B cell (primary cell): Measurements from ENCODE around the gene TARBP2. TPM values are rescaled to one million over a fixed set of nuclear protein-coding genes. Genes with fewer than 3 reads are reported as not detected.

ENCODE experiments used
- ATAC-seq: fragments of 200-7000 bp; cut with Tn5 transposase; one replicate; pipeline ENCODE4 v1.10.0; 2021; ENCODE audit warnings: low read depth, mild to moderate bottlenecking, moderate number of reproducible peaks, moderate library complexity
- CTCF ChIA-PET: fragments of 350-600 bp; sonication (Branson Sonifier 250); formaldehyde crosslinking; loops from one replicate; lab custom pipeline; 2021; ENCODE audit warnings: antibody characterized with exemption, inconsistent platforms; lab: Charles Lee
- POLR2A ChIA-PET: fragments of 350-600 bp; sonication (Branson Sonifier 250); formaldehyde crosslinking; loops from one replicate; lab custom pipeline; 2021; ENCODE audit warnings: antibody characterized with exemption; lab: Charles Lee
- DNase-seq: peaks from one replicate; pipeline ENCODE4 v3.0.0; 2013
- H2AFZ ChIP-seq: 2 replicates; pipeline ENCODE4 v1.6.1; 2012; ENCODE audit warnings: mild to moderate bottlenecking, low read depth, low read length; ENCODE audit not compliant: insufficient read depth, poor library complexity, severe bottlenecking
- H3K27ac ChIP-seq, 2 donors: 1 replicate in 1 of 2; 2 replicates in 1 of 2; pipeline ENCODE4 v1.5.1; 2012 to 2013; ENCODE audit warnings: low read length in 2 of 2, mild to moderate bottlenecking in 2 of 2, moderate library complexity in 1 of 2
- H3K27me3 ChIP-seq, 4 experiments: fragments of 200-600 bp in 1 of 4; sonication (generic) in 1 of 4; replicated peaks in 1 of 4; 1 replicate in 2 of 4; 2 replicates in 2 of 4; pipeline versions ENCODE4 v1.6.1 to v1.7.0; 2013 to 2016; ENCODE audit warnings: low read length in 3 of 4, mild to moderate bottlenecking in 2 of 4, mixed read lengths in 1 of 4, moderate library complexity in 1 of 4; ENCODE audit not compliant: insufficient read depth in 4 of 4, control insufficient read depth in 3 of 4; ENCODE audit errors: control extremely low read depth in 1 of 4
- H3K36me3 ChIP-seq, 2 experiments: replicated peaks in 1 of 2; 1 replicate in 1 of 2; 2 replicates in 1 of 2; pipeline versions ENCODE4 v1.6.1 to v1.7.1; 2013; ENCODE audit warnings: low read length in 1 of 2; ENCODE audit not compliant: insufficient read depth in 2 of 2, control insufficient read depth in 1 of 2; ENCODE audit errors: control extremely low read depth in 1 of 2, extremely low read depth in 1 of 2
- H3K4me1 ChIP-seq, 2 donors: fragments of 200-600 bp in 1 of 2; sonication (generic) in 1 of 2; 1 replicate in 1 of 2; 2 replicates in 1 of 2; pipeline versions ENCODE4 v1.5.1 to v1.6.1; 2013 to 2017; ENCODE audit warnings: low read length in 2 of 2; ENCODE audit not compliant: control insufficient read depth in 2 of 2, insufficient read depth in 2 of 2
- H3K4me2 ChIP-seq: replicated peaks from 2 replicates; pipeline ENCODE3; 2012; ENCODE audit warnings: mild to moderate bottlenecking, low read depth, low read length; ENCODE audit not compliant: poor library complexity, severe bottlenecking
- H3K4me3 ChIP-seq, 5 experiments: fragments of 200-600 bp in 1 of 5; sonication (generic) in 1 of 5; 1 replicate in 3 of 5; 2 replicates in 2 of 5; pipeline versions ENCODE4 v1.5.1 to v1.7.0; 2011 to 2016; ENCODE audit warnings: low read length in 4 of 5, mild to moderate bottlenecking in 4 of 5, low read depth in 2 of 5, control low read depth in 1 of 5, moderate library complexity in 1 of 5; ENCODE audit not compliant: insufficient read depth in 1 of 5; ENCODE audit errors: control extremely low read depth in 1 of 5, extremely low read depth in 1 of 5
- H3K79me2 ChIP-seq: fragments of 200-600 bp; sonication (generic); one replicate; pipeline ENCODE4 v1.6.0; 2016; ENCODE audit warnings: low read length; ENCODE audit not compliant: control insufficient read depth, insufficient read depth
- H3K9ac ChIP-seq: fragments of 200-600 bp; sonication (generic); 2 replicates; pipeline ENCODE4 v1.6.1; 2017; ENCODE audit warnings: mild to moderate bottlenecking, low read length, moderate library complexity
- H3K9me3 ChIP-seq, 3 donors: one replicate each; pipeline versions ENCODE4 v1.6.1 to v1.7.1; 2013; ENCODE audit warnings: low read length in 2 of 3; ENCODE audit not compliant: control insufficient read depth in 2 of 3, insufficient read depth in 1 of 3; ENCODE audit errors: control extremely low read depth in 1 of 3
- H4K20me1 ChIP-seq: 2 replicates; pipeline ENCODE4 v1.6.0; 2012; ENCODE audit warnings: mild to moderate bottlenecking, low read length; ENCODE audit not compliant: insufficient read depth, control insufficient read depth, poor library complexity, severe bottlenecking
- H3K27ac Mint-ChIP-seq: one replicate; pipeline ENCODE4 v1.8.0; 2021; ENCODE audit warnings: mixed read lengths
- H3K27me3 Mint-ChIP-seq: one replicate; pipeline ENCODE4 v1.8.0; 2021; ENCODE audit warnings: mixed read lengths
- H3K4me1 Mint-ChIP-seq: one replicate; pipeline ENCODE4 v1.8.0; 2021; ENCODE audit warnings: mixed read lengths
- H3K4me3 Mint-ChIP-seq: one replicate; pipeline ENCODE4 v1.8.0; 2021; ENCODE audit warnings: mixed read lengths
- H3K9me3 Mint-ChIP-seq: one replicate; pipeline ENCODE4 v1.8.0; 2022; ENCODE audit warnings: mixed read lengths; ENCODE audit not compliant: insufficient read depth
- EZH2 ChIP-seq: IDR thresholded peaks from 2 replicates; pipeline ENCODE4 v1.6.1; 2012; ENCODE audit warnings: borderline replicate concordance, low read depth, mild to moderate bottlenecking, moderate library complexity, low read length; ENCODE audit not compliant: insufficient read depth, poor library complexity, severe bottlenecking
- WGBS: methylation state at CpG from one replicate; pipeline ENCODE4 v1.1.5; 2013; ENCODE audit warnings: missing lambda C conversion rate; ENCODE audit not compliant: insufficient coverage; 5-methylcytosine and 5-hydroxymethylcytosine counted together
- intact Hi-C: fragments of 100-400 bp; cut with micrococcal nuclease; formaldehyde crosslinking; loops from one replicate; pipeline ENCODE4 v1.10.0; 2022
- polyA plus RNA-seq: library from polyadenylated mRNA; depleted of rRNA; stranded (reverse); fragments of >200 nt; gene quantifications from 2 replicates; pipeline ENCODE4 v1.2.3, GENCODE V29; 2012
- total RNA-seq, 2 donors: library from RNA; stranded (reverse); fragments of 120-200 nt in 1 of 2; gene quantifications; 1 replicate in 1 of 2; 2 replicates in 1 of 2; pipeline versions ENCODE4 v1.2.3 to v1.2.4, GENCODE V29; 2013 to 2022
- TF ChIP-seq, protein P1 (sequence below): fragments of 200-600 bp; IDR thresholded peaks from one replicate; pipeline ENCODE4 v1.8.0; 2022; ENCODE audit warnings: antibody characterized with exemption, mild to moderate bottlenecking

TARBP2 gene
- total and polyA plus RNA-seq, 2 donors (not counting 1 experiment from before 2014, with no cell fraction given): 41.6 to 47.2 TPM

DNA sequence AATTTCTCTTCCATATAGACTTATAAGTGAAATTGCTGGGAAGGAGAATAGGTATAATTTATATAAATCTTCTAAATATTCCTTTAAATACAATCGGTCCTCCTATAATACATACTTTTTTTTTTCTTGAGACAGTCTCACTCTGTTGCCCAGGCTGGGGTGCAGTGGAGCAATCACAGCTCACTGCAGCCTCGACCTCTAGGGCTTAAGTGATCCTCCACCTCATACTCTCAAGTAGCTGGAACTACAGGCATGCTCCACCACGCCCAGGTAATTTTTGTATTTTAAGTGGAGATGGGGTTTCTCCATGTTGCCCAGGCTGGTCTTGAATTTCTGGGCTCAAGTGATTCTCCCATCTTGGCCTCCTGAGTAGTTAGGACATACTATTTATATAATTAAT lies 35.9 kb downstream of the TARBP2 start:
- Histone ChIP-seq H3K79me2 (no peaks in the 10 kb centered on the region), H3K4me2 (no peak overlapping the region), H3K27me3 (no peaks in the 10 kb centered on the region), H3K9ac (no peak overlapping the region), H3K36me3 (peaks cover 14 to 70% of the 10 kb centered on the region in 2 experiments), H2AFZ (no peak overlapping the region), H3K4me3 (no peak overlapping the region), H3K4me1 (no peaks in the 10 kb centered on the region), H3K9me3 (no peaks in the 10 kb centered on the region), H3K27ac (no peak overlapping the region), H4K20me1 (no peaks in the 10 kb centered on the region)
- ATAC-seq (no peak), DNase-seq (no peak)
- CTCF ChIA-PET: no interaction called here
- POLR2A ChIA-PET: no interaction called here
- no peak overlapping the region for H3K27ac Mint-ChIP-seq
- TF ChIP-seq EZH2: no peak
- TF ChIP-seq, protein P1, sequence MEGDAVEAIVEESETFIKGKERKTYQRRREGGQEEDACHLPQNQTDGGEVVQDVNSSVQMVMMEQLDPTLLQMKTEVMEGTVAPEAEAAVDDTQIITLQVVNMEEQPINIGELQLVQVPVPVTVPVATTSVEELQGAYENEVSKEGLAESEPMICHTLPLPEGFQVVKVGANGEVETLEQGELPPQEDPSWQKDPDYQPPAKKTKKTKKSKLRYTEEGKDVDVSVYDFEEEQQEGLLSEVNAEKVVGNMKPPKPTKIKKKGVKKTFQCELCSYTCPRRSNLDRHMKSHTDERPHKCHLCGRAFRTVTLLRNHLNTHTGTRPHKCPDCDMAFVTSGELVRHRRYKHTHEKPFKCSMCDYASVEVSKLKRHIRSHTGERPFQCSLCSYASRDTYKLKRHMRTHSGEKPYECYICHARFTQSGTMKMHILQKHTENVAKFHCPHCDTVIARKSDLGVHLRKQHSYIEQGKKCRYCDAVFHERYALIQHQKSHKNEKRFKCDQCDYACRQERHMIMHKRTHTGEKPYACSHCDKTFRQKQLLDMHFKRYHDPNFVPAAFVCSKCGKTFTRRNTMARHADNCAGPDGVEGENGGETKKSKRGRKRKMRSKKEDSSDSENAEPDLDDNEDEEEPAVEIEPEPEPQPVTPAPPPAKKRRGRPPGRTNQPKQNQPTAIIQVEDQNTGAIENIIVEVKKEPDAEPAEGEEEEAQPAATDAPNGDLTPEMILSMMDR: no peak
- 100% methylated on average over 1 of the region's 3 CpGs for WGBS
- no peaks in the 10 kb centered on the region for H3K9me3 Mint-ChIP-seq
- H3K27me3 Mint-ChIP-seq: no peaks in the 10 kb centered on the region
- H3K4me3 Mint-ChIP-seq: no peak overlapping the region
- H3K4me1 Mint-ChIP-seq: no peaks in the 10 kb centered on the region
- intact Hi-C loops: no loop called here

DNA sequence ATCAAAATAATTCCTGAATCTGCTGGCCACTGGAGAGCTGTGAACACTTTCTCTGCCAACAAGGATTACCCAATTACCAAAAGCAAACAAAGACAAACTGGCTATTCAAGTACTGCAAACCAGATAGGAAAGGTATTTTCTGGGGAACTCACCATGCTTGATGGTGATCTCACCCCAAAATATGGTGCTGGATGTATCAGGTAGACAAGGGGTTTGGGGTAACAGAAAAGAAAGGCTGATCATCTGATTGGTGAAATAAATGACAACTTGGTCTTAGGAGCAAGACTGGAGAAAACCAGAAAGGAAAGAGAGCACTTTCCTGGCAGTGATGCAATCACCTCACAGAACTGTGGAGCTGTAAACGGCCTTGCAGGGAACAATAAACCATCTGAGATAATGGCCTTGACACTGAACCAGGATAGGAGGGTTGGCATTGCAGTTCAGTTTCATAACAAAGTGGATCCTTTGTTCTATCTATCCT lies 37.2 kb downstream of the TARBP2 start:
- 71% methylated on average over 1 of the region's 1 CpG for WGBS
- no peaks in the 10 kb centered on the region for H3K9me3 Mint-ChIP-seq
- no peaks in the 10 kb centered on the region for H3K27me3 ChIP-seq
- no peak overlapping the region for H3K4me2 ChIP-seq
- DNase-seq (no peak), ATAC-seq (no peak)
- peaks cover 7 to 66% of the 10 kb centered on the region in 2 experiments for H3K36me3 ChIP-seq
- H3K4me1 Mint-ChIP-seq: no peaks in the 10 kb centered on the region
- H3K79me2 ChIP-seq: no peaks in the 10 kb centered on the region
- ChIA-PET CTCF (interaction anchor here (1.3 kb wide), 1 partner anchor 138 kb away, joined by 4 read pairs; the partner anchor contains the start of gene ATP5MC2), POLR2A (no interaction called here)
- intact Hi-C loops: no loop called here
- no peak overlapping the region for H2AFZ ChIP-seq
- H3K9ac ChIP-seq: no peak overlapping the region
- H3K4me3 Mint-ChIP-seq: no peak overlapping the region
- H3K27ac Mint-ChIP-seq: no peak overlapping the region
- H3K9me3 ChIP-seq: no peaks in the 10 kb centered on the region
- TF ChIP-seq EZH2: no peak
- TF ChIP-seq, protein P1: no peak
- H3K4me3 ChIP-seq: no peak overlapping the region
- H3K27ac ChIP-seq: no peak overlapping the region
- no peaks in the 10 kb centered on the region for H3K4me1 ChIP-seq
- H4K20me1 ChIP-seq: no peaks in the 10 kb centered on the region
- H3K27me3 Mint-ChIP-seq: no peaks in the 10 kb centered on the region
